ENCODE data around the gene ITGA8. TPM values are rescaled to one million over a fixed set of nuclear protein-coding genes. Genes with fewer than 3 reads are reported as not detected.

The ITGA8 gene
- total and polyA plus RNA-seq, 2 of the 4 experiments (the other 2 are of a cell fraction) = under 0.01 to 0.02 TPM

GRCh38 chr10:15660990-15661389, 58.7 kb downstream of the ITGA8 start:
- no peak overlapping the region for H2AK9ac ChIP-seq (replicated peaks; ENCODE audit: low read depth, low read length, poor library complexity)
- BruUV-seq (replicated peaks) = no TSS peak
- H2BK20ac ChIP-seq (ENCODE audit: low read depth, low read length) = no peak overlapping the region
- no peak overlapping the region for H3K27ac ChIP-seq (ENCODE audit: insufficient read depth, low read length)
- no peak overlapping the region for H2BK15ac ChIP-seq (ENCODE audit: low read depth, low read length)
- H3K56ac ChIP-seq (ENCODE audit: extremely low read depth, insufficient read depth, low read length) = no peak overlapping the region
- no peak overlapping the region for H3K14ac ChIP-seq (replicated peaks; ENCODE audit: low read depth, low read length)
- H3K4me3 ChIP-seq (ENCODE audit: insufficient read depth, low read depth, low read length) = no peak overlapping the region
- peaks cover 2% of the 10 kb centered on the region; the same call in 1 of the 2 replicates for H3K27me3 ChIP-seq (ENCODE audit: control insufficient read depth, insufficient read depth, low read length)
- intact Hi-C loops (cut with micrococcal nuclease) (no loop called here), in situ Hi-C loops (cut with MboI; ENCODE audit: low sequenced_read_pairs) (no loop called here), dilution Hi-C loops (cut with HindIII; ENCODE audit: low sequenced_read_pairs, unreplicated experiment) (no loop called here)
- H3K9me1 ChIP-seq (ENCODE audit: insufficient read depth, low read length) = no peaks in the 10 kb centered on the region
- no peak overlapping the region for H2AFZ ChIP-seq (replicated peaks; ENCODE audit: low read length, poor library complexity)
- ATAC-seq (ENCODE audit: low read depth) (no peak), DNase-seq (no peak)
- no peaks in the 10 kb centered on the region for H3K9me3 ChIP-seq (ENCODE audit: control insufficient read depth, insufficient read depth, low read length)
- H2BK120ac ChIP-seq (ENCODE audit: low read depth, low read length) = no peak overlapping the region
- H3K18ac ChIP-seq (ENCODE audit: low read depth, low read length) = no peak overlapping the region
- H2BK5ac ChIP-seq (ENCODE audit: low read depth, low read length, poor library complexity, severe bottlenecking) = no peak overlapping the region
- CTCF ChIA-PET = interaction anchor here (0.6 kb wide), 2 partner anchors 29 to 97 kb away, joined by 3 to 5 read pairs; no protein-coding TSS in a partner anchor
- H4K20me1 ChIP-seq (ENCODE audit: insufficient read depth, low read length) = no peaks in the 10 kb centered on the region
- no peak overlapping the region for H3K23ac ChIP-seq (ENCODE audit: low read depth, low read length)
- H4K91ac ChIP-seq (ENCODE audit: insufficient read depth, low read depth, low read length) = no peak overlapping the region
- H3K36me3 ChIP-seq (ENCODE audit: control insufficient read depth, insufficient read depth, low read length) = no peaks in the 10 kb centered on the region
- no CpG with 5 or more reads among the region's 5 CpGs for WGBS, 2 experiments (ENCODE audit: extremely low coverage in 2 of 2, insufficient read length in 1 of 2)
- no peaks in the 10 kb centered on the region for H3K79me1 ChIP-seq (ENCODE audit: low read depth in 1 of 2, low read length in 2 of 2)
- no peak overlapping the region for H3K4me2 ChIP-seq (ENCODE audit: low read depth, low read length)
- H2AK5ac ChIP-seq (ENCODE audit: low read depth, low read length) = no peak overlapping the region
- H4K5ac ChIP-seq (ENCODE audit: low read depth, low read length) = no peak overlapping the region
- no peak overlapping the region for H4K8ac ChIP-seq (ENCODE audit: low read depth in 2 of 2, low read length in 2 of 2)
- TF ChIP-seq USF2 (IDR thresholded peaks at IDR 0.05; ENCODE audit: low read depth, low read length) (no peak), MXI1 (IDR thresholded peaks at IDR 0.05; ENCODE audit: borderline replicate concordance, low read depth, low read length) (no peak), BHLHE40 (IDR thresholded peaks at IDR 0.05; ENCODE audit: low read depth, low read length) (no peak), POLR2A (IDR thresholded peaks at IDR 0.05; ENCODE audit: low read depth, low read length) (no peak), CTCF (conservative IDR thresholded peaks at IDR 0.05; ENCODE audit: low read depth, low read length) (no peak), RFX5 (IDR thresholded peaks at IDR 0.05; ENCODE audit: low read depth, low read length) (no peak), ELK1 (IDR thresholded peaks at IDR 0.05; ENCODE audit: borderline replicate concordance, low read depth, low read length) (no peak), SMC3 (IDR thresholded peaks at IDR 0.05; ENCODE audit: low read depth, low read length) (no peak), FOS (IDR thresholded peaks at IDR 0.05; ENCODE audit: low read depth, low read length) (no peak), RCOR1 (IDR thresholded peaks at IDR 0.05; ENCODE audit: insufficient replicate concordance, low read length) (no peak), MAZ (IDR thresholded peaks at IDR 0.05; ENCODE audit: borderline replicate concordance, low read depth, low read length) (no peak), NFE2L2 (IDR thresholded peaks at IDR 0.05; ENCODE audit: low read depth, low read length) (no peak), RAD21 (IDR thresholded peaks at IDR 0.05; ENCODE audit: low read length) (no peak), CEBPB (IDR thresholded peaks at IDR 0.05; ENCODE audit: low read depth, low read length) (no peak), MAFK (IDR thresholded peaks at IDR 0.05; ENCODE audit: low read depth, low read length) (no peak), CHD1 (IDR thresholded peaks at IDR 0.05; ENCODE audit: low read depth, low read length) (no peak)
- no peak overlapping the region for H3K4ac ChIP-seq (ENCODE audit: low read depth, low read length)
- H3K9ac ChIP-seq (ENCODE audit: low read depth, low read length) = no peak overlapping the region
- H3K4me1 ChIP-seq (ENCODE audit: control insufficient read depth, insufficient read depth, low read length) = no peaks in the 10 kb centered on the region
- POLR2A ChIA-PET (ENCODE audit: unreplicated experiment) = no interaction called here
